Parathyroid adenoma (tissue), 2 donors: ENCODE data around the gene MIGA1.

Experiments
- H2AFZ ChIP-seq: fragments of 300-600 bp; sonication (generic); one replicate; pipeline ENCODE4 v1.7.0; 2017; ENCODE audit warnings: antibody characterized with exemption, mild to moderate bottlenecking
- H3K27ac ChIP-seq: fragments of 300-600 bp; sonication (generic); one replicate; pipeline ENCODE4 v1.7.0; 2017
- H3K27me3 ChIP-seq: fragments of 300-600 bp; sonication (generic); one replicate; pipeline ENCODE4 v1.7.0; 2017; ENCODE audit warnings: low read length; ENCODE audit not compliant: control insufficient read depth, insufficient read depth
- H3K36me3 ChIP-seq: fragments of 300-600 bp; sonication (generic); one replicate; pipeline ENCODE4 v1.7.0; 2017; ENCODE audit warnings: low read length; ENCODE audit not compliant: control insufficient read depth, insufficient read depth
- H3K4me1 ChIP-seq: fragments of 300-600 bp; sonication (generic); one replicate; pipeline ENCODE4 v1.7.0; 2017; ENCODE audit warnings: control low read depth
- H3K4me2 ChIP-seq: fragments of 300-600 bp; sonication (generic); one replicate; pipeline ENCODE4 v1.7.0; 2017; ENCODE audit warnings: low read length
- H3K4me3 ChIP-seq: fragments of 300-600 bp; sonication (generic); one replicate; pipeline ENCODE4 v1.7.0; 2017; ENCODE audit warnings: low read depth, low read length
- H3K79me2 ChIP-seq: fragments of 300-600 bp; sonication (generic); one replicate; pipeline ENCODE4 v1.7.0; 2017; ENCODE audit warnings: control low read depth
- H3K9ac ChIP-seq: fragments of 300-600 bp; sonication (generic); one replicate; pipeline ENCODE4 v1.7.0; 2017; ENCODE audit warnings: mild to moderate bottlenecking
- H3K9me3 ChIP-seq: fragments of 300-600 bp; sonication (generic); one replicate; pipeline ENCODE4 v1.7.0; 2017; ENCODE audit warnings: low read length; ENCODE audit not compliant: control insufficient read depth
- CTCF ChIP-seq: fragments of 300-600 bp; sonication (generic); IDR thresholded peaks from one replicate; pipeline ENCODE4 v1.7.0; 2017; ENCODE audit warnings: antibody characterized with exemption, mild to moderate bottlenecking
- donor health status: primary hyperparathyroidism.

MIGA1 gene

DNA sequence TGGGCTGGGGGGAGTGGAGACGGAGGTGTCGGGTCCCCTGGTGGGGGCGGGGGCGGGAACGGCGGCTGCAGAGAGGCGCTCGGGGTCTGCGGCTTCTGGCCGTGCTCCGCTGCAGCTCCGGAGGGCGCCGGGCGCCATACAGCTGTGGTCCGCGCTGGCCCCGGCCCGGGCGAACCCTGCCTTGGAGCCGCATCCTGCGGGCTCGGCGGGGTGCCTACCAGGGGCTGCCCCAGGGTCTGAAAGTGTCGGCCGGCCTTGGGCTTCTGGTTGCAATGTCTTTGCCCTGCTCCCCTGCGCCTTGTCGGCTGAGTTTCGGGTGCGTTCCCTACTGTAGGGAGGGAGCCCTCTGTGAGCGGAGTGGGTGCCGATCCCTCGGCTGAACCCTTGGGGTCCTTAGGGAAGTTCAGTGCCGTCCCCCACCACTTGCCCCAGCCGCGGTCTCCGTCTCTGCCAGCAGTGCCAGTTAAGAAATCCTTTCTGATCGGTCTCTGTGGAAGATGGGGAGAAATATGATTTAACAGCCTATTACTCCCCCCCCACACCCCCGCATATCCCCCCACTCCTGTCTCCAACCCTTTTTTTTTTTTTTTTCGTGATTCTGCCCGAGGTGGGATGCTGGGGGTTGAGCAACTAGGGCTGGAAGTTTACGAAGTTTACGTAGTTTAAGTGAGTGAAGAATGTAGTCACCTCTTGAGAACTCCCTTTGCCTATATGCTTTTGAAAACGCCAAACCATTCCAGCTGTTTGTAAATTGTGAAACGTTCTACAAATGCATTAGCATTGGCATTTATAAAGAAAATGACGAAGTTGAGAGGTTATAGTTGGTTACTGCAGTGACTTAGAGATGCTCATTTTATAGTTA lies 109.6 kb downstream of the MIGA1 start:
- H3K79me2 ChIP-seq = no peaks in the 10 kb centered on the region
- H3K9ac ChIP-seq = no peak overlapping the region
- peak overlapping the region; percentile 87 for H2AFZ ChIP-seq
- peak overlapping the region; percentile 66 for H3K4me3 ChIP-seq
- peak overlapping the region; percentile 53 for H3K27ac ChIP-seq
- no peaks in the 10 kb centered on the region for H3K36me3 ChIP-seq
- no peak for TF ChIP-seq CTCF
- H3K9me3 ChIP-seq = no peaks in the 10 kb centered on the region
- peak overlapping the region; percentile 79 for H3K4me2 ChIP-seq
- H3K27me3 ChIP-seq = no peaks in the 10 kb centered on the region
- H3K4me1 ChIP-seq = no peaks in the 10 kb centered on the region

GRCh38 chr1:77889671-77890070 lies 110.2 kb downstream of the MIGA1 start:
- H3K4me3 ChIP-seq = peak overlapping the region; percentile 66
- H3K27ac ChIP-seq = no peak overlapping the region
- no peak for TF ChIP-seq CTCF

DNA sequence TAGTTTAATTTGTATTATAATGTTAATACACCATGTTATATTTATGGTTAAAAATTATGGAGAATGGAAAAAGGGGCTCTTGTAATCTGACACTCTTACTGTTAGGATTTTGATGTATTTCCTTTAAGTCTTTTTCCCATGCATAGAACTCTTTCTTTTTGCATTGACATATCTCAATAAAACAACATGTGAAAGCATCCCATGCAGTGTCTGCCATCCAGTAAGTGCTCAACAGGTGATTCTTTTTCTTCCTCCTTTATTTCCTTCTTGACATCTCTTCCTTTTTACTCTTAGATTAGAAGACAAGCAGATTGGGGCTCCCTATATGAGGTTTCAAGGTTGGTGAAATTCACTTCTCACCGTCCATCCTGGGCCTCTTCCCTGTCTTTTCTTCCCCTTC lies 111.8 kb downstream of the MIGA1 start:
- Histone ChIP-seq H3K27ac (no peak overlapping the region), H3K9me3 (no peaks in the 10 kb centered on the region), H3K4me2 (no peak overlapping the region), H3K4me3 (no peak overlapping the region), H3K9ac (no peak overlapping the region), H3K4me1 (no peaks in the 10 kb centered on the region), H2AFZ (no peak overlapping the region), H3K79me2 (no peaks in the 10 kb centered on the region), H3K27me3 (no peaks in the 10 kb centered on the region), H3K36me3 (no peaks in the 10 kb centered on the region)
- TF ChIP-seq CTCF = no peak

More at GRCh38 chr1:77889671-77890070, 110.2 kb downstream of the MIGA1 start:
- Histone ChIP-seq H3K9me3 (no peaks in the 10 kb centered on the region), H3K4me2 (peak overlapping the region; percentile 79), H2AFZ (peak overlapping the region; percentile 87), H3K79me2 (no peaks in the 10 kb centered on the region), H3K4me1 (no peaks in the 10 kb centered on the region), H3K36me3 (no peaks in the 10 kb centered on the region), H3K9ac (no peak overlapping the region), H3K27me3 (no peaks in the 10 kb centered on the region)

DNA sequence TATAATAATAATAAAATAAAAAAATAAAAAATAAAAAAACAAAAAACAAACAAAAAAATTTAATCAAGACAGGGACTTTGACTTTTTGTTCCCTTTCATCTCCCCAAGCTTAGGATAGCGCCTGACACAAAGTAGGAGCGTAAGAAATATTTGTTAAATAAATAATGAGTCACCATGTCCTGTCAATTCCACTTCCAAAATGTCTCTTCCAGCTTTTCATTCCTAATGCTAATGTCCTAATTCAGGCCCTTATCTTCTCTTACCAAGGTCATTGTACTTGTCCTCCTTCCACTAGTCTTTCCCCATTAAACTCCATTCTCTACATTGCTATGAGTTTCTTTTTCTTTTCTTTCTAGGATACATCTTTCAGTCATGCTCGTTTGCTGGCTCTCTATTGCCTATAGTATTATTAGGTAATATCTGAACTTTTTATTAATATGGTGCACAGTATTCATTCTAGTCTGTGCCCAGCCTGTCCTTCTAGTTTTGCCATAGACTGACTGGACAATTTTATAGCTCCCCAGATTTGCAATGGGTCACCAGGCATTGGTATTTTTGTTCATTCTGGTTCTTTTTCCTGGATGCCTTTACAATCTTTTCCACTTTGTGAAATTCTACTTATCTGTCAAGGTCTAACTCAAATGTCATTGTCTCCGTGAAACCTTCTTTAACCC lies 120.3 kb downstream of the MIGA1 start:
- no peak for TF ChIP-seq CTCF
- Histone ChIP-seq H3K4me2 (no peak overlapping the region), H3K4me1 (no peaks in the 10 kb centered on the region), H3K36me3 (no peaks in the 10 kb centered on the region), H2AFZ (no peak overlapping the region), H3K27me3 (no peaks in the 10 kb centered on the region), H3K27ac (no peak overlapping the region), H3K79me2 (no peaks in the 10 kb centered on the region), H3K9me3 (no peaks in the 10 kb centered on the region), H3K9ac (no peak overlapping the region), H3K4me3 (no peak overlapping the region)
